Activated CD8-positive, alpha-beta T cell treated with anti-CD3 and anti-CD28 coated beads, Interleukin-2, amount 10 ng/mL, durations not matched to agents 7 days and 5 days (primary cell): Measurements from ENCODE around the gene THAP7. TPM values are rescaled to one million over a fixed set of nuclear protein-coding genes. Genes with fewer than 3 reads are reported as not detected.

Source experiments
- ATAC-seq: fragments of 150-1000 bp; cut with Tn5 transposase; one replicate; pipeline ENCODE4 v1.10.0; 2021; ENCODE audit warnings: moderate library complexity
- CTCF ChIA-PET: fragments of 350-600 bp; sonication (Branson Sonifier 250); formaldehyde crosslinking; loops from one replicate; lab custom pipeline; 2021; ENCODE audit warnings: antibody characterized with exemption; lab: Charles Lee
- POLR2A ChIA-PET: fragments of 350-600 bp; sonication (Branson Sonifier 250); formaldehyde crosslinking; loops from one replicate; lab custom pipeline; 2021; ENCODE audit warnings: antibody characterized with exemption; lab: Charles Lee
- DNase-seq: peaks from one replicate; pipeline ENCODE4 v3.0.0-alpha.2; 2020
- H3K27ac Mint-ChIP-seq: one replicate; pipeline ENCODE4 v1.8.0; 2021; ENCODE audit warnings: mild to moderate bottlenecking, mixed read lengths
- H3K27me3 Mint-ChIP-seq: one replicate; pipeline ENCODE4 v1.8.0; 2021; ENCODE audit warnings: low read depth, mixed read lengths
- H3K36me3 Mint-ChIP-seq: one replicate; pipeline ENCODE4 v1.8.0; 2021; ENCODE audit warnings: low read depth, mixed read lengths
- H3K4me1 Mint-ChIP-seq: one replicate; pipeline ENCODE4 v1.8.0; 2021; ENCODE audit warnings: low read depth, mixed read lengths
- H3K4me3 Mint-ChIP-seq: one replicate; pipeline ENCODE4 v1.8.0; 2021; ENCODE audit warnings: mild to moderate bottlenecking, mixed read lengths
- H3K9me3 Mint-ChIP-seq: one replicate; pipeline ENCODE4 v1.8.0; 2022; ENCODE audit warnings: mixed read lengths; ENCODE audit not compliant: insufficient read depth
- total RNA-seq, 2 experiments: library from RNA; stranded (reverse); gene quantifications; one replicate each; pipeline ENCODE4 v1.2.3, GENCODE V29; 2021

THAP7 gene
- total RNA-seq, 2 experiments from 2014 or later: 31.7 to 32.0 TPM

GRCh38 chr22:20960609-20961008 lies 41.3 kb downstream of the THAP7 start:
- Mint-ChIP-seq H3K9me3 (no peaks in the 10 kb centered on the region), H3K4me3 (no peak overlapping the region)

GRCh38 chr22:20959578-20960461 lies 42.1 kb downstream of the THAP7 start:
- H3K4me3 Mint-ChIP-seq: no peak overlapping the region
- ATAC-seq (no peak), DNase-seq (no peak)
- H3K4me1 Mint-ChIP-seq: peaks cover 10% of the 10 kb centered on the region
- H3K27me3 Mint-ChIP-seq: peaks cover 26% of the 10 kb centered on the region
- peaks cover 1% of the 10 kb centered on the region for H3K36me3 Mint-ChIP-seq
- no peaks in the 10 kb centered on the region for H3K9me3 Mint-ChIP-seq
- H3K27ac Mint-ChIP-seq: no peak overlapping the region
- POLR2A ChIA-PET: no interaction called here
- CTCF ChIA-PET: interaction anchor here (1.1 kb wide), 1 partner anchor 156 kb away, joined by 3 read pairs; no protein-coding TSS in a partner anchor

More at GRCh38 chr22:20960609-20961008, 41.3 kb downstream of the THAP7 start:
- ATAC-seq: no peak
- peaks cover 26% of the 10 kb centered on the region for H3K27me3 Mint-ChIP-seq
- peaks cover 1% of the 10 kb centered on the region for H3K36me3 Mint-ChIP-seq
- no peak overlapping the region for H3K27ac Mint-ChIP-seq
- ChIA-PET POLR2A (no interaction called here), CTCF (interaction anchor here (1.1 kb wide), 1 partner anchor 156 kb away, joined by 3 read pairs; no protein-coding TSS in a partner anchor)
- H3K4me1 Mint-ChIP-seq: peaks cover 10% of the 10 kb centered on the region
- no peak for DNase-seq

GRCh38 chr22:20957683-20958431 lies 44.1 kb downstream of the THAP7 start:
- peak; percentile 52 for ATAC-seq
- Mint-ChIP-seq H3K27me3 (peaks cover 18% of the 10 kb centered on the region), H3K4me1 (peaks cover 4% of the 10 kb centered on the region), H3K9me3 (no peaks in the 10 kb centered on the region), H3K4me3 (peak overlapping the region; percentile 61), H3K27ac (no peak overlapping the region), H3K36me3 (peaks cover 7% of the 10 kb centered on the region)
- ChIA-PET POLR2A (interaction anchor here (0.7 to 1.2 kb wide), 3 partner anchors 15 to 99 kb away, joined by 3 read pairs; partner anchors contain the start of genes PI4KA, SNAP29 and THAP7), CTCF (interaction anchor here (1.2 kb wide), 1 partner anchor 25 kb away, joined by 3 read pairs; the partner anchor contains the start of gene LZTR1)
- DNase-seq: no peak

GRCh38 chr22:20957102-20957682 lies 44.7 kb downstream of the THAP7 start:
- ChIA-PET CTCF (interaction anchor here (0.8 to 1.1 kb wide), 2 partner anchors 145 to 153 kb away, joined by 3 to 4 read pairs; no protein-coding TSS in a partner anchor), POLR2A (interaction anchor here (0.7 to 1.1 kb wide), 3 partner anchors 45 to 98 kb away, joined by 3 read pairs; partner anchors contain the start of genes PI4KA, SNAP29 and THAP7)
- DNase-seq: no peak
- ATAC-seq: peak; percentile 21
- H3K36me3 Mint-ChIP-seq: peaks cover 13% of the 10 kb centered on the region
- H3K4me3 Mint-ChIP-seq: peak overlapping the region; percentile 61
- H3K27ac Mint-ChIP-seq: no peak overlapping the region
- peaks cover 18% of the 10 kb centered on the region for H3K27me3 Mint-ChIP-seq
- no peaks in the 10 kb centered on the region for H3K9me3 Mint-ChIP-seq
- H3K4me1 Mint-ChIP-seq: peaks cover 4% of the 10 kb centered on the region

GRCh38 chr22:20956258-20957101 lies 45.4 kb downstream of the THAP7 start:
- ChIA-PET CTCF (interaction anchor here (0.8 to 1.1 kb wide), 2 partner anchors 146 to 152 kb away, joined by 3 to 4 read pairs; no protein-coding TSS in a partner anchor), POLR2A (interaction anchor here (1.0 to 1.1 kb wide), 2 partner anchors 46 to 87 kb away, joined by 3 read pairs; partner anchors contain the start of gene THAP7)
- H3K4me1 Mint-ChIP-seq: peaks cover 4% of the 10 kb centered on the region
- peaks cover 18% of the 10 kb centered on the region for H3K27me3 Mint-ChIP-seq
- H3K27ac Mint-ChIP-seq: no peak overlapping the region
- peaks cover 18% of the 10 kb centered on the region for H3K36me3 Mint-ChIP-seq
- H3K9me3 Mint-ChIP-seq: no peaks in the 10 kb centered on the region
- no peak for DNase-seq
- ATAC-seq: no peak
- peak overlapping the region; percentile 31 for H3K4me3 Mint-ChIP-seq

GRCh38 chr22:20955548-20955947 lies 46.4 kb downstream of the THAP7 start:
- Mint-ChIP-seq H3K4me1 (peaks cover 4% of the 10 kb centered on the region), H3K27ac (no peak overlapping the region)
- CTCF ChIA-PET: no interaction called here

GRCh38 chr22:20953668-20954500 lies 48.0 kb downstream of the THAP7 start:
- ChIA-PET POLR2A (no interaction called here), CTCF (interaction anchor here (0.9 to 2.4 kb wide), 3 partner anchors 9 to 150 kb away, joined by 3 to 9 read pairs (median 4); no protein-coding TSS in a partner anchor)
- no peak overlapping the region for H3K27ac Mint-ChIP-seq
- no peak overlapping the region for H3K4me3 Mint-ChIP-seq
- no peaks in the 10 kb centered on the region for H3K9me3 Mint-ChIP-seq
- no peak for DNase-seq
- no peak for ATAC-seq
- H3K27me3 Mint-ChIP-seq: peaks cover 13% of the 10 kb centered on the region
- H3K36me3 Mint-ChIP-seq: peaks cover 35% of the 10 kb centered on the region
- peaks cover 17% of the 10 kb centered on the region for H3K4me1 Mint-ChIP-seq

More at GRCh38 chr22:20955548-20955947, 46.4 kb downstream of the THAP7 start:
- Mint-ChIP-seq H3K4me3 (no peak overlapping the region), H3K9me3 (no peaks in the 10 kb centered on the region), H3K36me3 (peaks cover 24% of the 10 kb centered on the region), H3K27me3 (peaks cover 17% of the 10 kb centered on the region)
- DNase-seq: no peak
- no peak for ATAC-seq
- POLR2A ChIA-PET: interaction anchor here (1.0 kb wide), 1 partner anchor 18 kb away, joined by 3 read pairs; no protein-coding TSS in a partner anchor

GRCh38 chr22:20953342-20953608 lies 48.6 kb downstream of the THAP7 start:
- H3K36me3 Mint-ChIP-seq: peaks cover 37% of the 10 kb centered on the region
- H3K9me3 Mint-ChIP-seq: no peaks in the 10 kb centered on the region
- H3K4me1 Mint-ChIP-seq: peaks cover 23% of the 10 kb centered on the region
- ChIA-PET POLR2A (no interaction called here), CTCF (interaction anchor here (0.9 to 2.4 kb wide), 3 partner anchors 9 to 149 kb away, joined by 3 to 9 read pairs (median 4); no protein-coding TSS in a partner anchor)
- ATAC-seq (no peak), DNase-seq (no peak)
- H3K27ac Mint-ChIP-seq: no peak overlapping the region
- H3K4me3 Mint-ChIP-seq: no peak overlapping the region
- H3K27me3 Mint-ChIP-seq: peaks cover 12% of the 10 kb centered on the region

- Mint-ChIP-seq H3K27me3 (peaks cover 6% of the 10 kb centered on the region), H3K27ac (no peak overlapping the region), H3K4me1 (peaks cover 28% of the 10 kb centered on the region), H3K36me3 (peaks cover 41% of the 10 kb centered on the region), H3K9me3 (no peaks in the 10 kb centered on the region), H3K4me3 (no peak overlapping the region)
- ChIA-PET CTCF (interaction anchor here (0.8 to 2.4 kb wide), 5 partner anchors 10 to 149 kb away, joined by 3 to 9 read pairs (median 3); partner anchors contain the start of gene LZTR1), POLR2A (no interaction called here)
- no peak for ATAC-seq
- no peak for DNase-seq
Observed at GRCh38 chr22:20952544-20953341, 49.2 kb downstream of the THAP7 start.
